Natural killer cell (primary cell): ENCODE measurements around the gene DNAAF3. TPM values are rescaled to one million over a fixed set of nuclear protein-coding genes. Genes with fewer than 3 reads are reported as not detected.

Source experiments
- ATAC-seq, 3 donors: fragments of 150-1000 bp in 2 of 3; fragments of 200-7000 bp in 1 of 3; cut with Tn5 transposase; 1 replicate in 1 of 3; 2 replicates in 2 of 3; pipeline ENCODE4 v1.10.0; 2021; ENCODE audit warnings: mild to moderate bottlenecking in 2 of 3, moderate library complexity in 2 of 3
- DNase-seq, 2 donors: peaks; one replicate each; pipeline versions ENCODE4 v3.0.0 to v3.0.0-alpha.2; 2013 to 2021; ENCODE audit warnings: mixed read lengths in 1 of 2
- H3K27ac ChIP-seq: one replicate; pipeline ENCODE4 v1.5.1; 2013; ENCODE audit warnings: mild to moderate bottlenecking, low read length
- H3K27me3 ChIP-seq: one replicate; pipeline ENCODE4 v1.6.1; 2013; ENCODE audit warnings: low read length; ENCODE audit not compliant: control insufficient read depth, insufficient read depth
- H3K36me3 ChIP-seq: one replicate; pipeline ENCODE4 v1.6.1; 2013; ENCODE audit warnings: low read length; ENCODE audit not compliant: control insufficient read depth, insufficient read depth
- H3K4me1 ChIP-seq: one replicate; pipeline ENCODE4 v1.6.1; 2013; ENCODE audit warnings: low read length; ENCODE audit not compliant: control insufficient read depth, insufficient read depth
- H3K4me3 ChIP-seq: one replicate; pipeline ENCODE4 v1.5.1; 2013; ENCODE audit warnings: low read length
- H3K9me3 ChIP-seq: one replicate; pipeline ENCODE4 v1.6.1; 2013; ENCODE audit warnings: low read length; ENCODE audit not compliant: control insufficient read depth, insufficient read depth
- H3K27ac Mint-ChIP-seq, 2 donors: one replicate each; pipeline ENCODE4 v1.8.0; 2022; ENCODE audit warnings: mild to moderate bottlenecking in 2 of 2, mixed read lengths in 2 of 2, moderate library complexity in 1 of 2
- H3K27me3 Mint-ChIP-seq, 2 donors: one replicate each; pipeline ENCODE4 v1.8.0; 2022; ENCODE audit warnings: low read depth in 2 of 2, mixed read lengths in 2 of 2
- H3K36me3 Mint-ChIP-seq: one replicate; pipeline ENCODE4 v1.8.0; 2022; ENCODE audit warnings: mixed read lengths
- H3K4me1 Mint-ChIP-seq, 2 donors: one replicate each; pipeline ENCODE4 v1.8.0; 2022; ENCODE audit warnings: mixed read lengths in 2 of 2
- H3K4me3 Mint-ChIP-seq: one replicate; pipeline ENCODE4 v1.8.0; 2022; ENCODE audit warnings: mild to moderate bottlenecking, moderate library complexity, mixed read lengths
- H3K9me3 Mint-ChIP-seq, 2 donors: one replicate each; pipeline ENCODE4 v1.8.0; 2022; ENCODE audit warnings: mixed read lengths in 2 of 2
- WGBS: methylation state at CpG from one replicate; pipeline ENCODE4 v1.1.7; 2013; ENCODE audit warnings: missing lambda C conversion rate; ENCODE audit not compliant: insufficient coverage; 5-methylcytosine and 5-hydroxymethylcytosine counted together
- intact Hi-C: fragments of 100-400 bp; cut with micrococcal nuclease; formaldehyde crosslinking; loops from one replicate; pipeline ENCODE4 v1.14.2; 2022
- total RNA-seq, 4 donors: library from RNA; stranded (reverse); fragments of 120-200 nt in 1 of 4; gene quantifications; one replicate each; pipeline versions ENCODE4 v1.2.3 to v1.2.4, GENCODE V29; 2013 to 2022
- TF ChIP-seq, protein P1 (sequence below): fragments of 200-600 bp; IDR thresholded peaks from one replicate; pipeline ENCODE4 v1.8.0; 2022; ENCODE audit warnings: antibody characterized with exemption

Gene DNAAF3
- total RNA-seq, 3 donors from 2014 or later (not counting 1 experiment from before 2014, with no cell fraction given), result not detected

DNA sequence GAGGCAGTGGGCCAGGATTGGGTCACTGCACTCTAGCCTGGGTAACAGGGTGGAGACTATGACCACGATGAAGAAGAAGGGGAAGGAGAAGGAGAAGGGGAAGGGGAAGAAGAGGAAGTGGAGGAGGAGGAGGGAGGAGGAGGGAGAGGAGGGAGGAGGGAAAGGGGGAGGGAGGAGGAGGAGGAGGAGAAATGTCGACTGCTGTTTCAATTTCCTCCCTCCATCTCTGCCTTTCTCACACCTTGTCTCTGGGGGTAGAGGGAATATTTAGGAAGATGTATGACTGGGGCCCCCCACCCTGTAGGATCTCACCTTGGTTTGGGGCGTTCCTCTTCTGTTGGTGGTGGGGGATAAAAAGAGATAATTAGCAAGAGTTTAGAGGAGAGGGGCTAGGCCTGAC is 21.2 kb downstream of the DNAAF3 start:
- Mint-ChIP-seq H3K9me3 (no peaks in the 10 kb centered on the region), H3K27me3 (peaks cover 36 to 38% of the 10 kb centered on the region in 2 donors), H3K4me3 (no peak overlapping the region), H3K4me1 (peaks cover 0 to 9% of the 10 kb centered on the region in 2 donors), H3K36me3 (no peaks in the 10 kb centered on the region), H3K27ac (no peak overlapping the region)
- TF ChIP-seq, protein P1, sequence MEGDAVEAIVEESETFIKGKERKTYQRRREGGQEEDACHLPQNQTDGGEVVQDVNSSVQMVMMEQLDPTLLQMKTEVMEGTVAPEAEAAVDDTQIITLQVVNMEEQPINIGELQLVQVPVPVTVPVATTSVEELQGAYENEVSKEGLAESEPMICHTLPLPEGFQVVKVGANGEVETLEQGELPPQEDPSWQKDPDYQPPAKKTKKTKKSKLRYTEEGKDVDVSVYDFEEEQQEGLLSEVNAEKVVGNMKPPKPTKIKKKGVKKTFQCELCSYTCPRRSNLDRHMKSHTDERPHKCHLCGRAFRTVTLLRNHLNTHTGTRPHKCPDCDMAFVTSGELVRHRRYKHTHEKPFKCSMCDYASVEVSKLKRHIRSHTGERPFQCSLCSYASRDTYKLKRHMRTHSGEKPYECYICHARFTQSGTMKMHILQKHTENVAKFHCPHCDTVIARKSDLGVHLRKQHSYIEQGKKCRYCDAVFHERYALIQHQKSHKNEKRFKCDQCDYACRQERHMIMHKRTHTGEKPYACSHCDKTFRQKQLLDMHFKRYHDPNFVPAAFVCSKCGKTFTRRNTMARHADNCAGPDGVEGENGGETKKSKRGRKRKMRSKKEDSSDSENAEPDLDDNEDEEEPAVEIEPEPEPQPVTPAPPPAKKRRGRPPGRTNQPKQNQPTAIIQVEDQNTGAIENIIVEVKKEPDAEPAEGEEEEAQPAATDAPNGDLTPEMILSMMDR, result no peak
- DNase-seq (no peak), ATAC-seq (no peak)
- intact Hi-C loops, result no loop called here
- 9% methylated on average over 2 of the region's 3 CpGs for WGBS
- no peak overlapping the region for H3K27ac ChIP-seq
- H3K9me3 ChIP-seq, result peaks cover 3% of the 10 kb centered on the region
- H3K4me1 ChIP-seq, result peaks cover 22% of the 10 kb centered on the region
- peaks cover 41% of the 10 kb centered on the region for H3K27me3 ChIP-seq
- H3K4me3 ChIP-seq, result no peak overlapping the region
- H3K36me3 ChIP-seq, result no peaks in the 10 kb centered on the region

DNA sequence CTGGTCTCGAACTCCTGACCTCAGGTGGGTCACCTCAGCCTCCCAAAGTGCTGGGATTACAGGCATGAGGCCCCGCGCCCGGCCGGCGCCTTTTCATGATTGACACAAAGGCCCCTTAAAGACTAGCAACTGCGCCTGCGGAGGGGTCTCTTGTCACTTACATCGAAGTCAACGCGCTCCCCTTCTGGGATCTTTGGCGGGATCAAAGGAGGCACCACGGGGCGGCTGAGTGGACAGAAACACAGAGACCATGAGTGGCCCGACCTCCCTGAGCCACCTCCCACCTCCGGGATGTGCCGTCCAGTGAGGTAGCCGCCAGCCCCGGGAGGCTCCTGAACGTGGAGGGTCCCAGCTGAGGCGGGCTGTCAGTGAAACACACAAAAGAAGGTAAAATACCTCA is 24.7 kb downstream of the DNAAF3 start:
- Mint-ChIP-seq H3K27me3 (peaks cover 24 to 36% of the 10 kb centered on the region in 2 donors), H3K4me3 (no peak overlapping the region), H3K36me3 (no peaks in the 10 kb centered on the region), H3K9me3 (no peaks in the 10 kb centered on the region), H3K4me1 (peaks cover 0 to 9% of the 10 kb centered on the region in 2 donors), H3K27ac (no peak overlapping the region)
- intact Hi-C loops, result loop anchor here (1.0 to 2.0 kb wide), 2 partner anchors 277 to 363 kb away; no protein-coding TSS in a partner anchor
- no peak overlapping the region for H3K27ac ChIP-seq
- H3K9me3 ChIP-seq, result peaks cover 3% of the 10 kb centered on the region
- ATAC-seq (no peak), DNase-seq (no peak)
- H3K4me1 ChIP-seq, result peaks cover 21% of the 10 kb centered on the region
- TF ChIP-seq, protein P1, result no peak
- 20% methylated on average over 15 of the region's 21 CpGs for WGBS
- peaks cover 35% of the 10 kb centered on the region for H3K27me3 ChIP-seq
- H3K36me3 ChIP-seq, result no peaks in the 10 kb centered on the region
- no peak overlapping the region for H3K4me3 ChIP-seq

DNA sequence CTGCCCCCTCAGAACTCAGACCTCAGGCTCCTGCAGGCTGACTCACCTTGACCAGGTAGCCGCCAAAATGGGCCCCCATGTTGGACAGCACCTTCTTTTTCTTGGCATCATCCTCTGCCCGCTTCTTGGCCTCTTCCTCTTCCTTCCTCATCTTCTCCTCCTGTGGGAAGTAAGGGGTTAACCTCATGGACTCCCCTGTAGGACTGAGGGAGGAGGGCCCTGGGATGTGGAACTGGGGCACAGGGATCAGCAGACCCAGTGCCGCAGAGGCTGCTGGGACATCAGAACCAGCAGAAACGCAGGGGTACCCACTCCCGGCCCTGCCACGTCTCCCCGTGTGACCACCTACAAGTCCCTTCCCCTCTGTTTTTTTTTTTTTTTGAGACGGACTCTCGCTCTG is 28.5 kb downstream of the DNAAF3 start:
- Mint-ChIP-seq H3K9me3 (no peaks in the 10 kb centered on the region), H3K27ac (no peak overlapping the region), H3K4me3 (no peak overlapping the region), H3K4me1 (peaks cover 0 to 4% of the 10 kb centered on the region in 2 donors), H3K27me3 (peaks cover 8 to 18% of the 10 kb centered on the region in 2 donors), H3K36me3 (no peaks in the 10 kb centered on the region)
- WGBS, result 67% methylated on average over 8 of the region's 9 CpGs
- H3K4me1 ChIP-seq, result peaks cover 10% of the 10 kb centered on the region
- ATAC-seq (no peak), DNase-seq (no peak)
- H3K27me3 ChIP-seq, result peaks cover 15% of the 10 kb centered on the region
- intact Hi-C loops, result no loop called here
- no peak overlapping the region for H3K27ac ChIP-seq
- TF ChIP-seq, protein P1, result no peak
- no peaks in the 10 kb centered on the region for H3K36me3 ChIP-seq
- no peak overlapping the region for H3K4me3 ChIP-seq
- peaks cover 3% of the 10 kb centered on the region for H3K9me3 ChIP-seq
